ENCODE data around the gene IFRD2. TPM values are rescaled to one million over a fixed set of nuclear protein-coding genes. Genes with fewer than 3 reads are reported as not detected.

Gene IFRD2
- total and polyA plus RNA-seq, 2 of the 13 experiments (the other 11 are each of a cell fraction or from before 2014, with no cell fraction given): 32.8 to 96.1 TPM

- TF ChIP-seq ZHX2 (IDR thresholded peaks at IDR 0.05; ENCODE audit: low read depth): no peak
- TF ChIP-seq ZHX2 (CRISPR knock-in tag; IDR thresholded peaks at IDR 0.05; ENCODE audit: borderline replicate concordance): no peak
- TF ChIP-seq REPIN1 (CRISPR knock-in tag; IDR thresholded peaks at IDR 0.05; ENCODE audit: borderline replicate concordance, low read depth): no peak
- no peak for TF ChIP-seq PAF1 (CRISPR knock-in tag; IDR thresholded peaks at IDR 0.05)
- peak; percentile 85 for TF ChIP-seq SMC3 (IDR thresholded peaks at IDR 0.05; ENCODE audit: low read length)
- no peak for TF ChIP-seq GLI4 (CRISPR knock-in tag; IDR thresholded peaks at IDR 0.05; ENCODE audit: borderline replicate concordance)
- peak; percentile 95 for TF ChIP-seq STAG1 (CRISPR knock-in tag; IDR thresholded peaks at IDR 0.05)
- TF ChIP-seq ZNF337 (CRISPR knock-in tag; IDR thresholded peaks at IDR 0.05; ENCODE audit: borderline replicate concordance, low read depth): no peak
- TF ChIP-seq NBN (conservative IDR thresholded peaks at IDR 0.05): no peak
- peak; percentile 56 for TF ChIP-seq ZBTB38 (CRISPR knock-in tag; IDR thresholded peaks at IDR 0.05)
- peak; percentile 57 for TF ChIP-seq PHF5A (CRISPR knock-in tag; IDR thresholded peaks at IDR 0.05; ENCODE audit: low read depth, unreplicated experiment)
- TF ChIP-seq, protein P1, sequence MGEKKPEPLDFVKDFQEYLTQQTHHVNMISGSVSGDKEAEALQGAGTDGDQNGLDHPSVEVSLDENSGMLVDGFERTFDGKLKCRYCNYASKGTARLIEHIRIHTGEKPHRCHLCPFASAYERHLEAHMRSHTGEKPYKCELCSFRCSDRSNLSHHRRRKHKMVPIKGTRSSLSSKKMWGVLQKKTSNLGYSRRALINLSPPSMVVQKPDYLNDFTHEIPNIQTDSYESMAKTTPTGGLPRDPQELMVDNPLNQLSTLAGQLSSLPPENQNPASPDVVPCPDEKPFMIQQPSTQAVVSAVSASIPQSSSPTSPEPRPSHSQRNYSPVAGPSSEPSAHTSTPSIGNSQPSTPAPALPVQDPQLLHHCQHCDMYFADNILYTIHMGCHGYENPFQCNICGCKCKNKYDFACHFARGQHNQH (CRISPR knock-in tag; IDR thresholded peaks at IDR 0.05): no peak
- TF ChIP-seq, protein P2, sequence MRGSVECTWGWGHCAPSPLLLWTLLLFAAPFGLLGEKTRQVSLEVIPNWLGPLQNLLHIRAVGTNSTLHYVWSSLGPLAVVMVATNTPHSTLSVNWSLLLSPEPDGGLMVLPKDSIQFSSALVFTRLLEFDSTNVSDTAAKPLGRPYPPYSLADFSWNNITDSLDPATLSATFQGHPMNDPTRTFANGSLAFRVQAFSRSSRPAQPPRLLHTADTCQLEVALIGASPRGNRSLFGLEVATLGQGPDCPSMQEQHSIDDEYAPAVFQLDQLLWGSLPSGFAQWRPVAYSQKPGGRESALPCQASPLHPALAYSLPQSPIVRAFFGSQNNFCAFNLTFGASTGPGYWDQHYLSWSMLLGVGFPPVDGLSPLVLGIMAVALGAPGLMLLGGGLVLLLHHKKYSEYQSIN (CRISPR knock-in tag; IDR thresholded peaks at IDR 0.05; ENCODE audit: borderline replicate concordance): no peak
- TF ChIP-seq XRCC5 (optimal IDR thresholded peaks at IDR 0.05; ENCODE audit: low read length): peak; percentile 88
- TF ChIP-seq HDAC1 (CRISPR knock-in tag; IDR thresholded peaks at IDR 0.05): no peak
- TF ChIP-seq SMAD3 (CRISPR knock-in tag; IDR thresholded peaks at IDR 0.05): peak; percentile 76
- no peak for TF ChIP-seq ZBTB10 (CRISPR knock-in tag; IDR thresholded peaks at IDR 0.05; ENCODE audit: borderline replicate concordance)
- TF ChIP-seq ZNF383 (CRISPR knock-in tag; IDR thresholded peaks at IDR 0.05; ENCODE audit: borderline replicate concordance): 0 out of 2 replicates have a peak, but pooled peaks have one; percentile 25
These were observed 32.3 kb upstream of the IFRD2 start (continued) for GRCh38 chr3:50324351-50325112.

All from HepG2 (cell line).